ENCODE data around the gene NSUN6.

Gene NSUN6

GRCh38 chr10:18563003-18563726 is 88.2 kb downstream of the NSUN6 start:
- no peak for DNase-seq (ENCODE audit: low read depth in 3 of 3)

GRCh38 chr10:18561861-18562551 is 89.4 kb downstream of the NSUN6 start:
- DNase-seq (ENCODE audit: low read depth in 3 of 3), result no peak

GRCh38 chr10:18557960-18558359 is 93.4 kb downstream of the NSUN6 start:
- no peak for DNase-seq (ENCODE audit: low read depth in 3 of 3)

- no peak for DNase-seq (ENCODE audit: low read depth in 3 of 3)
Observed at GRCh38 chr10:18556522-18557147, 94.8 kb downstream of the NSUN6 start.

GRCh38 chr10:18554479-18554878 is 96.9 kb downstream of the NSUN6 start:
- DNase-seq (ENCODE audit: low read depth in 3 of 3), result no peak

GRCh38 chr10:18551473-18551872 is 99.9 kb downstream of the NSUN6 start:
- DNase-seq (ENCODE audit: low read depth in 3 of 3), result no peak

GRCh38 chr10:18549105-18549504 is 102.3 kb downstream of the NSUN6 start:
- no peak for DNase-seq (ENCODE audit: low read depth in 3 of 3)

GRCh38 chr10:18545621-18546305 is 105.6 kb downstream of the NSUN6 start:
- no peak for DNase-seq (ENCODE audit: low read depth in 3 of 3)

GRCh38 chr10:18542832-18543231 is 108.6 kb downstream of the NSUN6 start:
- no peak for DNase-seq (ENCODE audit: low read depth in 3 of 3)

- no peak for DNase-seq (ENCODE audit: low read depth in 3 of 3)
Observed at GRCh38 chr10:18540195-18540594, 111.2 kb downstream of the NSUN6 start.

- DNase-seq (ENCODE audit: low read depth in 3 of 3), result no peak
Observed at GRCh38 chr10:18539335-18539734, 112.1 kb downstream of the NSUN6 start.

- no peak for DNase-seq (ENCODE audit: low read depth in 3 of 3)
Observed at GRCh38 chr10:18533896-18534295, 117.5 kb downstream of the NSUN6 start.

- no peak for DNase-seq (ENCODE audit: low read depth in 3 of 3)
Observed at GRCh38 chr10:18532881-18533535, 118.4 kb downstream of the NSUN6 start.

- DNase-seq (ENCODE audit: low read depth in 3 of 3), result no peak
Observed at GRCh38 chr10:18528292-18528691, 123.1 kb downstream of the NSUN6 start.

GRCh38 chr10:18527687-18528086 is 123.7 kb downstream of the NSUN6 start:
- no peak for DNase-seq (ENCODE audit: low read depth in 3 of 3)

- no peak for DNase-seq (ENCODE audit: low read depth in 3 of 3)
Observed at GRCh38 chr10:18523858-18524257, 127.5 kb downstream of the NSUN6 start.

GRCh38 chr10:18523025-18523424 is 128.4 kb downstream of the NSUN6 start:
- no peak for DNase-seq (ENCODE audit: low read depth in 3 of 3)

- DNase-seq (ENCODE audit: low read depth in 3 of 3), result no peak
Observed at GRCh38 chr10:18516851-18517250, 134.5 kb downstream of the NSUN6 start.

- no peak for DNase-seq (ENCODE audit: low read depth in 3 of 3)
Observed at GRCh38 chr10:18514537-18514936, 136.8 kb downstream of the NSUN6 start.

- no peak for DNase-seq (ENCODE audit: low read depth in 3 of 3)
Observed at GRCh38 chr10:18508587-18508986, 142.8 kb downstream of the NSUN6 start.

GRCh38 chr10:18505456-18506118 is 145.8 kb downstream of the NSUN6 start:
- DNase-seq (ENCODE audit: low read depth in 3 of 3), result no peak

Data from stimulated activated CD4-positive, alpha-beta T cell treated with anti-CD3 and anti-CD28 coated beads, TNF-alpha, amount 100 ng/mL, for 4 hours (primary cell).